ENCODE results near the gene IFT122. TPM values are rescaled to one million over a fixed set of nuclear protein-coding genes. Genes with fewer than 3 reads are reported as not detected.
A peak's percentile ranks its signal among the peaks of the same experiment; 100 is the strongest.

Gene IFT122
- total RNA-seq, 1 experiment from 2014 or later = 20.5 TPM

DNA sequence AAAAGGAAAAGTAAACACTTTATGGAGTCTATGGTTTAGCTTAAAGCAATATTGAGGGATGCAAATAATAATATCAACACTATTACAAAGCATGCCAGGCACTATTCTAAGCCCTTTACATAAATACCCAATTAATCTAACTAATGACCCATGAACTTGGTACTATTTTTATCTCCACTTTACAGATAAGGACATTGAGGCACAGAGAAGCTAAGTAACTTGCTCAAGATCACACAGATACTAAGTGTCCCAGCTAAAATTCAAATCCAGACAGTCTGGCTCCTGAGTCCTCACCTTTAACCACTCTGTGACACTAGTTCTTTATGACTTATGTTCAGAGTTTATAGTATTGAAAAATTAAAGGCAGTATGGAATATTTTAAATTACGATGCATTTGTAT, 5.9 kb upstream of the IFT122 start:
- DNase-seq (ENCODE audit: low read depth) = no peak

DNA sequence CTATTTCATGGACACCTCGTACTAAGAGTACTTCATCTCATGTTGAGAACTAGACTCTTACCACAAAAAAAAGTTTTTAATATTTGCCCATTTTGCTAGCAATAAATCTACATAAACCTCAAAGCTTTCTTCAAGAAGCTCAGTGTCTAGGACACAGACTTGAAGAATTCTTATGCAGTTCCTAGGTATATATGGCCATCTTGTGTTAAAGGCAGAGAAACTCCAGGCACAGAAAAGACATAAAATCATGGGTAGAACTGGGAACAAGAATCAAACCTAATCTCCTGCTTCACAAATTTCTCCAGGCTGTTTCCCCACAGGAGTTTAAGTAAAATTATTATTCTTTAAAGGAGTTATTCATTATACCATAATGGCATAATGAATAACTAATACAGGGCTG, 4.7 kb upstream of the IFT122 start:
- DNase-seq (ENCODE audit: low read depth) = no peak

DNA sequence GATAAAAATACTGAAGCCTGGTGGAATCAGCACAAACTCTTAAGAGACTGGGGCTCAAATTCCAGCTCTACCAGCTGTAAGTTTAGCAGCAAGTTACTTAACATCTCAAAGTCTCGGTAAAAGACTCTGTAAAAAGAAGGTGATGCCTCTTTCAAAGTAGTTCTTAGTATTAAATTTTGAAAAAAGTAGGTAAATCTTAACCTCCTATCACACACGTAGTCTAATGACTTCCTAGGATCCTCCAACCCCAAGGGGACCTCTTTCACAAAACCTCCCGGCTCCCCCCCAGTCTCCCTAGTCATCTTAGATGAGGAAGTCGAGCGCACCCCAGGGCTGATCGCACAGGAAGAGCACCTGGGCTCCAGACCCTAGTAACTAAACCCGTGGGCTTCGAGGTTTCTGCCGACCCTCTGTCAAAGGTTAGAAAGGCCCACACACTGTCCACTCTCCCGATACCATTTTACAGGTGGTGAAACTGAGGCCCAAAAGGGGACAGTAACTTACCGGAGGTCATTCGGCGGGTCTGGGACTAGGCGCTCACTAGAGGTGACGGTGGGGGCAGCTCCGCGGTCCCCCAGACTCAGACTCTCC, 703 bp upstream of the IFT122 start:
- peak; percentile 15 for DNase-seq (ENCODE audit: low read depth)

DNA sequence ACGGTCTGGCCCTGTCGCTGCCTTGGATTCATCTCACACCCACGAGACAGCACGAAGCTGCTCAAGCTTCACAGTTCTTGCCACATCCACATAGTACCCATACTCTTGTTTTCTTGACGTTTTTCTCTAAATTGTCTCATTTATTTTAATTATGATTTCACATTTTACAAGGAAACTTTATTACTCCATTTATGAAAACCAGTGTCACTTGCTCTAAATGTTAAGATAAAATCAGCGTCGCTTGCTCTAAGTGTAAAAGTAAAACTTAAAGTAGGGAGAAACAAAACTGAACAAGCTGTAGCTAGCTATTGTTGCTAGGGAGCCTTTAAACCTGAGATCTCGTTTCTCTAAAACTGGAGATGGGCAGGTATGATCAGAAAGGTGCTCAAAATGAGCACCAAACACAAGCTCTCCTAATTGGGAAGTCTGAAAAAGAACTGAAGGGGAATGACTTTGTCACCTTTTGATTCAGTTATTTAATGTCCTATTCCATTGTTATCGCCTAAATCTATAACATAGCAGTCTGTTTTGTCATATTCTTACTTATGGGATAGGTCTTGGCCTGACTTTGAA, 680 bp downstream of the IFT122 start:
- no peak for DNase-seq (ENCODE audit: low read depth)

DNA sequence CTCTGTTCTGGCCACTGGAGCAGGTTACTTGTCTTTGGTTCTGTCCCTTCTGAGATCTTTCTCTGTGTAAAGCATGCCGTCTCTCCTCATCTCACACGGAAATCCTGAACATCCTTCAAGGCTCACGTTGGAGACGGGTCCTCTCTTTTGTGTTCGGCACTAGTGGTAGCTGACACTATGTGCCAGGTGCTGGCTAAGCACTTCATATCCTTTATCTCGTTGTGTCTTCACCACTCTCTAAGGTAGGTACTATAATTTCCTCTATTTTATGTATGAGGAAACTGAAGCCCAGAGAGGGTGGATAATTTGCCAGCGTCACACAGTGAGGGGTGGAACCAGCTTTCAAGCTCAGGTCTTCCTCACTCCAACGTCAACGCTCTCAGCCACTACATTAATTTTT, 1.2 kb downstream of the IFT122 start:
- no peak for DNase-seq (ENCODE audit: low read depth)

DNA sequence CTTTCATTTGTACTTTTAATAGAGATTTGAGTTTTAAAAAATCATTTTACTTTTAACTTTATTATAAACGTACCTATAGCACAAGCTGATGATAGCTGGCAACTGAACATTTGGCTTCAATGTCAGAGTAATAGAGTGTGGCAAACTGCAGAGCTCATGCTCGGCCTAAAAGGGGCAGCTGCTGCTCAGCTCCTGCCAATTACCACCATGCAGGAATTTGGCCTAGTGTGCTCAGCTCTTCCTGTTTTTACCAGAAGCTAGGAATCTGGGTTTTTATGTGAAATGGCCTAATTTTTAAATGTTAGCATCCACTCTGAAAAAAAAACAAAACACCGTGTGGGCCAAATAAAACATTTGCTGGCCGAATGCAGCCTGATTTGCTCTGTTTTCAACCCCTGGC, 1.8 kb downstream of the IFT122 start:
- DNase-seq (ENCODE audit: low read depth) = peak; percentile 31

DNA sequence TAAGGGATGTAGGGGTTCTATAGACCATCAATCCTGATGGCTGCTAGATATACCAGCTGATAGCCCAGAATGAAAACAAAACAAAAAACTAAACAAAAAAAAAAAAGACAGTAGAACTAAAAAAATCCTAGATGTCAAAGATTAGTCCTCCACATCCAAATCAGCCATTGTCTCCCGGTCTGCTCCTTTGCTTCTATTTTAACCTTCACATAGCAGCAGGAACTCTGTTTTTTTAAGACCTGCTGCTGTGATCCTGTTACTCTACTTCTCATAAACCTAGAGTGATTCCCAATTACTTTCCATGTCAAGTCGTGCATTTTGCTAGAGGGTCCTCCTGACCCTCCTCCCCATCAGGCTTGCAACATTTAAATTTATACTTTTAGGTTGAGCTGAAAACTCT, 2.5 kb downstream of the IFT122 start:
- no peak for DNase-seq (ENCODE audit: low read depth)

DNA sequence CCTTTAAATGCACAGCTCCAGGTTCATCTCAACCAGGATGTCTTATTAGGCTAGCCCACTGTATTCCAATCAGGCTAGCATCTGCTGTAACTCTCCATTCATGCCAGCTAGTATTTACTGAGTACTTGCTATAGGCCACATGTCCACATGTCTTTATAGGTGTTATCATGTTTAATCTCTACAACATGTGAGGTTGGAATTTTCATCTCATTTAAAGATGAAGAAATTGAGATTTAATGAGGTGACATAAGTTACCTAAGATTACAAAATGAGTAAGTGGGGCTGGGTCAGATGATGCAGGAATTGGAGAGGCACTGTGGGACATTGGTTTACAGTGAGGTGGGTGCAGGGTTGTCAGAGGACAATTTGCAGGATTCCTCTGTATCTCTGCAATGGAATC, 2.9 kb downstream of the IFT122 start:
- DNase-seq (ENCODE audit: low read depth) = no peak

DNA sequence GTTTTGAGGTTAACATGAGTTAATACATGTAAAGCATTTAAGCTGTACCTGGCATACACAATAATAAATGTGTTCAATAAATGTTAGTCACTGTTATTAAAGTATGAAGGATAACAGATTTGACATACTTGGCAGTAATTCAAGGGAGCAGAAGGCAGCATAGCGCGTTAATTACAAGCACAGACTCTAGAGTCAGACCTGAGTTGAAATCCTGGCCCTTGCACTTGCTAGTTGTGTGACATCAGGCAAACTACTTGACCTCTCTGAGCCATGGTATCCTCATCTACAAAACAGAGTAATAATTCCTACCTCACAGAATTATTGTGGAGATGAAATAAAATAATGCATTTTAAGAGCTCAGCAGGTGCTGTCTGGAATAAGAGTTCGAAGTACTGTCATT, 5.4 kb downstream of the IFT122 start:
- DNase-seq (ENCODE audit: low read depth) = no peak

DNA sequence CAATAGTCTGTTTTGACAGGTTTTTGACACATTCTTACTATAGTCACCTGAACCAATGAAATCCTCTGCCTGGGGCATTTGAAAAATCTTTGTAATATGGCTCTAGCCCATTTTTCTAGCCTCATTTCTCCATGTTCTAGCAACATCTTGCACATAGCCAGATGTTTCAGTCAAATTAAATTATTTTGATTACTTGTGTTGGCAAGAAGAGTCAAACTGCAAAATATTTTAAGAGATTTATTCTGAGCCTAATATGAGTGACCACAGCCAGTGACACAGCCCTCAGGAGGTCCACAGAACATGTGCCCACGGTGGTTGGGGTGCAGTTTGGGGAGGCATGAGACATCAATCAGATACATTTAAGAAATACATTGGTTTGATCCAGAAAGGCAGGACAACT, 6.9 kb downstream of the IFT122 start:
- DNase-seq (ENCODE audit: low read depth) = no peak

DNA sequence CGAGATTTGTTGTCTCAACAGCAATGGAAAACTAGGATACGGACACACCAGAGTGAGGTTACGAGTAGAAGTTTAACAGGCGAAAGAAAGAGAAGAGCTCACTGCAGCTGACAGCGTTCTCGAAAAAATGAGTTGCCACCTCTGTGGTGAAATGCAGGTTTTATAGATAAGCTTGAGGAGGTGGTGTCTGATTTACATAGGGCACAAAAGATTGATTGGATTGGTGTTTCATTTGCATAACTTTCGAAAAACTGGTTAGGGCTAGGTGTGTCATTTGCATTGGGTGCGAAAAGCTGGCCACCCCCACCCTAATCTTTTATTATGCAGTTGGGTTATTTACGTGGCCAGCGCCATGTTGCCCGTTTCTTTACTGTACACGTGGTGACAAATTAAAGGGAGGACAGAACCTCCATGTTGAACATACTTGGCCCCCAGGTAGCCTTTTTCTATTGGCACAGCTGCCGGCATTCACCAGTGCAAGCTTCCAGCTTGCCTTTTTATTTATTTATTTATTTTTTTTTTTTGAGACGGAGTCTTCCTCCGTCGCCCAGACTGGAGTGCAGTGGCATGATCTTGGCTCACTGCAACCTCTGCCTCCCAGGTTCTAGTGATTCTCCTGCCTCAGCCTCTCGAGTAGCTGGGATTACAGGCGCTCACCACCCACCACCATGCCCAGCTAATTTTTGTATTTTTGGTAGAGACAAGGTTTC, 8.3 kb downstream of the IFT122 start:
- DNase-seq (ENCODE audit: low read depth) = no peak

DNA sequence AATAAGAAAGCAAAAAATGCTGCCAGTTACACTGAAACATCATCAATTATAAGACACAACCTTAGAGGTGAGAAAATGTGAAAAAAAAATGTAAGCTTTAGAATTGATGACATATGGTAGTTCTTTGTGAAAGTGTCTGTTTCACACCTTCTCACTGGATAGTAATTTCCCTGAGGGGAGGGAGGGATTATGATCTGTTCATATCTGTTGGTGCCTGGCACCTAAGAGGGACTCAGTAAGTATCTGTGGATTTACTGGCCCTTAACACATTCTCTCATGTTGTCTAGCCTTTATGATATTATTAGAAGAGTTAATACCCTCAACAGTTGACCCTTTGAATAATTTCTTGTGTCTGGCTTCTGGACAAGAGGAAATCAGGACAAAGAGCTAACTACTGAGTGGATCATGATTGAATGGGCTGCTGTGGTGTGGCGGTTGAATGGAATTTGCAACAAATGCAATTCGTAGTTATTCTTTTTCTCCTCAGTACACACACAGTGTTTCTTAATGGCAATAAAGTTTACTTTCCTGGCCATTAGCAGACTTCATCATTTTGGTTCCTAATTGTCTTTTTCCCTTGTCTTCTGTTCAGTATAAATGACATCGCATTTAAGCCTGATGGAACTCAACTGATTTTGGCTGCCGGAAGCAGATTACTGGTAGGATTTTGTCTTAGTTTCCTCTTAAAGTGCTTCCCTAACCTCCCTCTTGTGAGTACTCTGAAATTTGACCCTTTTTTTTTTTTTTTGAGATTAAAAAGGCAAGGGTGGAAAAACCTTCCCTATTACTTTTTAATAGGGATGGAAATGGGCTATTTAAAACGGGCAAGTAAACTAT, 9.5 kb downstream of the IFT122 start:
- no peak for DNase-seq (ENCODE audit: low read depth)

DNA sequence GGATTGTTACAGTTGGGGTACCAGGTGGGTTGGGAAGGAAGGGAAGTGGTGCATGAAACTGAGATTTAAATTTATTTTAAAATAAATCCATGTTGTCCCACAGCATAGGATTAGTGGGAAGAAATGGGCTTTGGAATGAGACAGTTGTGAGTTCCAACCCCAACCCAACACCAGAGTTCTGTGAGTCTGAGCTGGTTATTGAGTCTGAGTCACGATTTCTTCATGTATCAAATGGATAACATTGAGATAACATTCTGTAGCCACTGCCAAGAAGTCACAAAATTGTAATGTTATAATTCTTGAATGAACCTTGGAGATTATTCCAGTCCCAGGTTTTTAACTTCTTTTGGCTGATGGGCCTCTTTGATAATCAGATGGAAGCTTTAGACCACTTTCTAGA, 13.7 kb downstream of the IFT122 start:
- DNase-seq (ENCODE audit: low read depth) = no peak

DNA sequence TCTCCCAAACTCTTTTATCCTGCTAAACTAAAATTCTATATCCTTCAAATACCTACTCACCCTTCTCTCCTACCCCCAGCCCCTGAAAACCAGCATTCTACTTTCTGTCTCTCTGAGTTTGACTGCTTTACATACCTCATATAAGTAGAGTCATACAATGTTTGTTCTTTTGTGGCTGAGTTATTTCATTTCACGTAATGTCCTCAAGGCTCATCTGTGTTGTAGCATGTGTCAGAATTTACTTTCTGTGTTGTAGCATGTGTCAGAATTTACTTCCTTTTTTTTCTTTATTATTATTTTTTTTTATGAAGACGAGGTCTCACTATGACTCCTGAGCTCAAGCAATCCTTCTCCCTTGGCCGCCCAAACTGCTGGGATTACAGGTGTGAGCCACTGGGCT, 20.1 kb downstream of the IFT122 start:
- no peak for DNase-seq (ENCODE audit: low read depth)

DNA sequence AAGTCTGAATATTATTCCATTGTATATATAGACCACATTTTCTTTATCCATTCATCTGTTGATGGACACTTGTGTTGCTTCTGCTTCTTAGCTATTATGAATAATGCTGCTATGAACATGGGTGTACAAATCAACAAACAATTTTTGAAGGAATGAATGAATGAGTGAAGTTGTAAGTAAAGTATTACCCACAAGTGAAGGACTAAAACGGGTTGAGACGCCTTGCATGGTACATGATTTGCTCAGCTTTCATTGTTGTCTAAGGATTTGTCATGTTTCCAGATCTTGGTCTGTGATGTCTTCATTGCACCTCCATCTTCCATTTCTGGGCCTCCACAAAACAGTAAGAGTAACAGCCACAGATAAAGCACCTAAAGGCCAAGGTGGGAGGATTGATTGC, 20.5 kb downstream of the IFT122 start:
- DNase-seq (ENCODE audit: low read depth) = no peak

DNA sequence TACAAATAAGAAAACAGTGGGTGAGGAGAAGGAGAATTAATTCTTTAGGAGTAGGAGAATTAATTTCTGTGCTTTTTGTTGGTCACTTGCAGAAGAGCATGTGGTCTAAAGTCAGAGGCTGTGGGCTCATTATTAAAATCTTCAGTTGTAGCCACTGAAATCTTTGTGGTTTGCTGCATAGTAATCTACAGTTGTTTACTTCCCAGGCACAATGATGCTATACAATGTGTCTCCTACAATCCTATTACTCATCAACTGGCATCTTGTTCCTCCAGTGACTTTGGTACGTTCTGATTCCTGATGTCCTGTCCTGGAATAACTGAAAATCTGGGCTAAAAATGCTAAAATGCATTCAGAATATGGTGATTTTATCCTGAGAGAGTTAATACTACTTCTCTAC, 21.0 kb downstream of the IFT122 start:
- DNase-seq (ENCODE audit: low read depth) = peak; percentile 68

DNA sequence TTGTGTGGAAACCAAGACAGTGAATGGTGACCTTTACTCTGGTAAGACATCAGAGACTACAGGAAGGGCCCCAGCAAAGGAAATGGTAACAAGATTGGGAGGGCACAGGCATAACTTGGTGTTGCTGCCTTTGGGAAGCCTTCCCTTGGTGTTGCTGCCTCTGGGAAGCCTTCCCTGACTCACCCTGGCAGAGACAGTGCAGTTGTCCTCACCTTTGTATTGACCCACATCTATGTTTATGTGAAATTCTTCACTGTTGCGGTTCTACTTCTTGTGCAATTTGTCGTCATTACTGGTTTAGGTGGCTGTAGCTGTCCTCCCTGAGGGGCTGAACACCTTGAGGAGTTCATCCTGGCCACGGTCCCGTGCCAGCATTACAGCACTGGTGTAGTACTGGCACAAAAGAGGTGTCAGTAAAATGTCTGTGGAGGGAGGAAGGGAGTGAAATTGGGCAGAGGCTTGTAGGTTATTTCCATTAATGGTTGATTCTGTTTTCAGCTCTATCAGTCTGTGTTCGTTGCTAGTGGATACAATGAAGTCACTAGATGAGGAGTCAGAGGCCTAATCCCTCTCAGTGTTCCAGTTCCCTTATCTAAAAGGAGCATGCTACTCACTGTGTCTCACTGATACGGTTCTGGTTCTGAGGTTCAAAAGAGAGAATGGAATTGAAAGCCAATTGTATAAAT, 21.6 kb downstream of the IFT122 start:
- DNase-seq (ENCODE audit: low read depth) = peak; percentile 23

DNA sequence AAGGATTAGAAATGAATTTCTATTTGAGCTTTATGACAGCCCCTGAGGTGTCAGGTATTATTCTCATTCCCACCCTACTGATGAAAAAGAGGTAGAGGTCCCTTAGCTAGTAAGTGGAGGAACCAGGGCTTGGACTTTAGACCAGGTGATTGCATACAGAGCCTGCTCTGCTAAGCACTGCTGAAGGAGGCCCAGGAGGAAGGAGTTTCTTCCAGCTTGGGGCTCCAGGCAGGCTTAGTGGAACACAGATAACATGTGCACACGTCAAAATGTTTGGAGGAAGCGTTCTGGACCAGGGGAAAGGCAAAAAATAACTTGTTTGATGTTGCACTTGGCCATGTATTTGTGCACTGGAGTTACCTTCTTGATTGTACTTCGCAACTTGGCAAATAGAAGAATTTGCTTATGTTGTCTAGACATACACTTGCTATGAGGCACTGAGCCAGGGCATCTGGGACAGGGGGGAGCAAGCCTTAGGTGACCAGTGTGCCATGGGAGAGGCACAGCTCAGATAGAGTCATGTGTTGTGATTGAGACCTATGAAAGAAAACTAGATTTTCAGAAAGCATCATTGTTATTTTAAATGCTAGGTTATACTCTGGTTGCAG, 22.4 kb downstream of the IFT122 start:
- no peak for DNase-seq (ENCODE audit: low read depth)

DNA sequence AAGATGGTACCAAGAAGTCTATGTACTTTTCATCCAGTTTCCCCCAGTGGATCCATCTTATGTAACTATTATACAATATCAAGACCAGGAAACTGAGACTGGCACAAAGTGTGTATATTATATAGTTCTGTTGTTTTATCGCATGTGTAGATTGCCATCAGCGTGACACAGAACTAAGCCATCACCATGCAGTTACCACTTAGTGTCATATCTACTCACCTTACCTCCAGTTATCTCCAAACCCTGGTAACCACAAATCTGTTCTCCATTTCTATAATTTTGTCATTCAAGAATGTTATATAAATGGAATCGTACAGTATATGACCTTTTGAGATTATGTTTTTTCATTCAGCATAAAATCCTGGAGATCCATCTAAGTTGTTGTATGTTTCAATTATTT, 23.1 kb downstream of the IFT122 start:
- DNase-seq (ENCODE audit: low read depth) = no peak

DNA sequence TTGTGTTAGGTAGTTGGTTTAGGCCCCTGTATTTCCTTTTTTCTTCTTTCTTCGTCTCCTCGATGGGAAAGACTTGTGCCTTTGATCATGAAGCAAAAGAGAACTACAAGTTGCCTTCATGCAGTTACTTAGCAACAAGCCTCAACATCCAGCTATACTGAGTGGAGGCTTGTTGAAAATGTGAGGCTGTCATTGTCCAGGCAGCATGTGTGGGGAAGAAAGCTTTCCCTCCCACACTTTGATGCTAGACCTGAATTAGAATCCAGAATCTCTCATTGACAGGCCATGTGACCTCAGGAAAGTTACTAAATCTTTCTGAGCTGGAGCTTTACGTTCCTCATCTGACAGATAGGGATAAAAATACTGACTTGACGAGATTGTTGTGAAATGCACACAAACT, 23.7 kb downstream of the IFT122 start:
- DNase-seq (ENCODE audit: low read depth) = no peak

DNA sequence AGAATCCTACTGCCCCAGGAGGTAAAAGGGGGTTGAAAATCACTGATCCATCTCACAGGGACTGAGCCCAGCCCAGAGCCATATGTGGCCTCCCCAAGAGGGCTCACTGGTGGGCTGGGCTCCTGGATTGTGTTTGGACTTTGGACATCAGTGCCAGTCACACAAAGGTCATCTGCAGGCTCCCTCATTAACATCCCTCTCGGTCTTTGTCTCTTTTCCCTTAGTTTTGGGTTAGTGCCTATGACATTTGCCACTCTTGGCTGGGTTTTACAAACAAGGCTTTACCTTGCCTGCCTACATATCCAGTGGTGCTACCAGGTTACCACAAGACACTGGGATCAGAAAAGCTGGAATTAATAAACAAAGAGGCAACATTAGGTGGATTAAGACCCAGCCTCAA, 27.9 kb downstream of the IFT122 start:
- no peak for DNase-seq (ENCODE audit: low read depth)

DNA sequence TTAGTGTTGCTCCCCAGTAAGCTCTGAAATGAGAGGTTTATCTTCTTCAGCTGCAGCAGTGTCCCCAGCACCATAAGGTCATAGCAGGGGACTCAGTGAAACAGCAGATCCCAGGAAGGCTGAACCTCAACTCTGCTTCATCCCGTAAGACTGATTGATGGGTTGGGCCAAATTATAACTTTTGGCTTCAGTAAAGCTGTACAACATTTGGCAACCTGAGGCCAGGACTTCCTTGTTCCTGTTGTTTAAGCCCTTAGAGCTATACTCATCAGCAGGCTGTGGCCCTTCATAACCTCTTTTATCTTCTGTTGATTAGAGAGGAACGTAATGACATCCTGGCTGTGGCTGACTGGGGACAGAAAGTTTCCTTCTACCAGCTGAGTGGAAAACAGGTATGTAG, 29.0 kb downstream of the IFT122 start:
- no peak for DNase-seq (ENCODE audit: low read depth)
